ACHN (cell line): ENCODE data around the gene CHST1.
A peak's percentile ranks its signal among the peaks of the same experiment; 100 is the strongest.

Source experiments
- DNase-seq: peaks from one replicate; pipeline ENCODE4 v3.0.0-alpha.2; 2015
- in situ Hi-C: cut with HindIII; loops from 2 replicates; pipeline ENCODE4 v1.10.0; 2017; ENCODE audit warnings: low sequenced_read_pairs, low pct_ligation_motif_present, low pct_unique_long_range_greater_than_20kb

The CHST1 gene

GRCh38 chr11:45665206-45665932 is at the start of gene CHST1:
TSS of gene CHST1 (minus strand) at chr11:45665622. CDS start at chr11:45650923, 14,699 bp downstream.
- in situ Hi-C loops = no loop called here
- peak; percentile 37 for DNase-seq

- DNase-seq = no peak
- in situ Hi-C loops = no loop called here
Observed at GRCh38 chr11:45713573-45713972, 48.2 kb upstream of the CHST1 start.

GRCh38 chr11:45710561-45710960 is 45.1 kb upstream of the CHST1 start:
- no peak for DNase-seq
- in situ Hi-C loops = no loop called here

- DNase-seq = no peak
- in situ Hi-C loops = no loop called here
Observed at GRCh38 chr11:45708887-45709663, 43.7 kb upstream of the CHST1 start.

GRCh38 chr11:45704635-45705034 is 39.2 kb upstream of the CHST1 start:
- DNase-seq = no peak
- in situ Hi-C loops = no loop called here

GRCh38 chr11:45704133-45704532 is 38.7 kb upstream of the CHST1 start:
- in situ Hi-C loops = no loop called here
- no peak for DNase-seq

GRCh38 chr11:45702511-45702910 is 37.1 kb upstream of the CHST1 start:
- no peak for DNase-seq
- in situ Hi-C loops = no loop called here

- DNase-seq = no peak
- in situ Hi-C loops = no loop called here
Observed at GRCh38 chr11:45698777-45699497, 33.5 kb upstream of the CHST1 start.

- in situ Hi-C loops = no loop called here
- DNase-seq = no peak
Observed at GRCh38 chr11:45692808-45693453, 27.5 kb upstream of the CHST1 start.

GRCh38 chr11:45688472-45689033 is 23.1 kb upstream of the CHST1 start:
- in situ Hi-C loops = no loop called here

GRCh38 chr11:45687836-45688235 is 22.4 kb upstream of the CHST1 start:
- no peak for DNase-seq
- in situ Hi-C loops = no loop called here

More at GRCh38 chr11:45688472-45689033, 23.1 kb upstream of the CHST1 start:
- no peak for DNase-seq

- in situ Hi-C loops = no loop called here
- no peak for DNase-seq
Observed at GRCh38 chr11:45685964-45686537, 20.6 kb upstream of the CHST1 start.

GRCh38 chr11:45684440-45684839 is 19.0 kb upstream of the CHST1 start:
- DNase-seq = no peak
- in situ Hi-C loops = no loop called here

- in situ Hi-C loops = no loop called here
- DNase-seq = no peak
Observed at GRCh38 chr11:45683271-45684058, 18.0 kb upstream of the CHST1 start.

- no peak for DNase-seq
- in situ Hi-C loops = no loop called here
Observed at GRCh38 chr11:45679806-45680205, 14.4 kb upstream of the CHST1 start.

- DNase-seq = no peak
- in situ Hi-C loops = no loop called here
Observed at GRCh38 chr11:45678976-45679375, 13.6 kb upstream of the CHST1 start.

- in situ Hi-C loops = no loop called here
- no peak for DNase-seq
Observed at GRCh38 chr11:45677770-45678512, 12.5 kb upstream of the CHST1 start.
